ENCODE results near the gene RFPL1. TPM values are rescaled to one million over a fixed set of nuclear protein-coding genes. Genes with fewer than 3 reads are reported as not detected.

RFPL1 gene
- total RNA-seq, 4 donors from 2014 or later: not detected

DNA sequence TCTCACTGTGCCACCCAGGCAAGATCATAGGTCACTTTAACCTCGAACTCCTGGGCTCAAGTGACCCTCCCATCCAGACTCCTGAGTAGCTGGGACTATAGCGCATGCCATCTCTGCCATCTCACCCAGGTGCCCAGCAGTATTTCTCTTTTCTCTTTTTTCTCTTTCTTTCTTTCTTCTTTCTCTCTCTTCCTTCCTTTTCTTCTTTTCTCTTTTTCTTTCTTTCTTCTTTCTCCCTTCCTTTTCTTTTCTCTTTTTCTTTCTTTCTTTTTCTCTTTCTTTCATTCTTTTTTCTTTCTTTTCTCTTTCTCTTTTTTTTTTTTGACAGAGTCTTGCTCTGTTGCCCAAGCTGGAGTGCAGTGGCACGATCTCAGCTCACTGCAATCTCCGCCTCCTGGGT lies 13.5 kb downstream of the RFPL1 start:
- no peak for ATAC-seq
- WGBS, 2 donors (ENCODE audit: low coverage in 1 of 2): 70 to 80% methylated on average over 1 to 2 of the region's 4 CpGs
- no peak overlapping the region for H3K4me3 ChIP-seq
- no peaks in the 10 kb centered on the region for H3K9me3 ChIP-seq
- H3K36me3 ChIP-seq: no peaks in the 10 kb centered on the region
- H3K4me1 ChIP-seq: no peaks in the 10 kb centered on the region
- no peak overlapping the region for H3K27ac ChIP-seq
- TF ChIP-seq EP300 (IDR thresholded peaks at IDR 0.05): no peak
- TF ChIP-seq POLR2A (IDR thresholded peaks at IDR 0.05): no peak
- no peak for TF ChIP-seq POLR2AphosphoS5 (IDR thresholded peaks at IDR 0.05)
- TF ChIP-seq, protein P1, sequence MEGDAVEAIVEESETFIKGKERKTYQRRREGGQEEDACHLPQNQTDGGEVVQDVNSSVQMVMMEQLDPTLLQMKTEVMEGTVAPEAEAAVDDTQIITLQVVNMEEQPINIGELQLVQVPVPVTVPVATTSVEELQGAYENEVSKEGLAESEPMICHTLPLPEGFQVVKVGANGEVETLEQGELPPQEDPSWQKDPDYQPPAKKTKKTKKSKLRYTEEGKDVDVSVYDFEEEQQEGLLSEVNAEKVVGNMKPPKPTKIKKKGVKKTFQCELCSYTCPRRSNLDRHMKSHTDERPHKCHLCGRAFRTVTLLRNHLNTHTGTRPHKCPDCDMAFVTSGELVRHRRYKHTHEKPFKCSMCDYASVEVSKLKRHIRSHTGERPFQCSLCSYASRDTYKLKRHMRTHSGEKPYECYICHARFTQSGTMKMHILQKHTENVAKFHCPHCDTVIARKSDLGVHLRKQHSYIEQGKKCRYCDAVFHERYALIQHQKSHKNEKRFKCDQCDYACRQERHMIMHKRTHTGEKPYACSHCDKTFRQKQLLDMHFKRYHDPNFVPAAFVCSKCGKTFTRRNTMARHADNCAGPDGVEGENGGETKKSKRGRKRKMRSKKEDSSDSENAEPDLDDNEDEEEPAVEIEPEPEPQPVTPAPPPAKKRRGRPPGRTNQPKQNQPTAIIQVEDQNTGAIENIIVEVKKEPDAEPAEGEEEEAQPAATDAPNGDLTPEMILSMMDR (IDR thresholded peaks at IDR 0.05): no peak
- H3K27me3 ChIP-seq: peaks cover 2% of the 10 kb centered on the region

DNA sequence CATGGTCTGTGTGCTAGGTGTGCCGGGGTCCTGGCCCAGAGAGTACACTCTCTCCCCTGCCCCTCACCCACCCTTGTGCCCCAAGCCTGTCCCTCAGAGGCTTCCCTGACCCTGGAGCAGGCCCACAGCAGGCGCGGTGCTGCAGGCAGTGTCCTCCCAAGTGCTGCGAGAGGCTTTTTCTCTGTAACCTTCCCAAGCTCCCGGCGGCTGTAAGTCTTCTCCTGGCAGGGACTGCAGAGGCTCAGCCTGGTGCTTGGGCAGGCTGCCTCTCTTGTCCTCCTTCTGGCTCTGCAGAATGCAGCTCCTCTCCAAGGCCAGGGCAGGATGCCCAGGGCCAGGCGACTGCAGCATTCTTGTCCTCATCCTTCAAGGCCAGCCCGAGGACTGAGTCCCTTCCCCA lies 15.9 kb downstream of the RFPL1 start:
- Histone ChIP-seq H3K27ac (no peak overlapping the region), H3K9me3 (no peaks in the 10 kb centered on the region), H3K4me3 (no peak overlapping the region), H3K36me3 (no peaks in the 10 kb centered on the region), H3K4me1 (no peaks in the 10 kb centered on the region), H3K27me3 (no peaks in the 10 kb centered on the region)
- no peak for ATAC-seq
- WGBS, 2 donors (ENCODE audit: low coverage in 1 of 2): 29 to 67% methylated on average over 1 to 2 of the region's 8 CpGs
- TF ChIP-seq, protein P1 (IDR thresholded peaks at IDR 0.05): no peak
- TF ChIP-seq POLR2A (IDR thresholded peaks at IDR 0.05) (no peak), POLR2AphosphoS5 (IDR thresholded peaks at IDR 0.05) (no peak), EP300 (IDR thresholded peaks at IDR 0.05) (no peak)

DNA sequence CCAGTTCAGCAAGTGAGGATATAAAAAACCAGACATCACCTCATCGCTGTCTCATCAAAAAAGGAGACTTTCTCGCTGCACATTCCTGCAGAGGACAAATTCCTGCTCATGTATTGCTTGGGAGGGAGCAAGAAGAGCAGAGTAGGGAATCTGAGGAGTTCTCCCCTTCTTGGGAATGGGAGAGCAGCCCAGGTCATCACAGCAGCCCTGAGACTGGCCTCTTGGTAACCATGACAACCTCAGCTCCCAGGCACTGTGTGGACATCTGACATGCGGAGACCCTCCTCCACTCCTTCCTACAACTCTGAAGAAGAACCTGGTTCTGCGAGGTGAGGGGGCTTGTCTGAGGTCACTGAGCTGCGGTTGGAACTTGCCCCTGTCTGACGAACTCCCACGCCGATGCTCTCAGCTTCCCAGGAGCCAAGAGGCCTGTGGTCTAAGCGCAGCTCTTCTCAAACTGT lies 17.9 kb downstream of the RFPL1 start:
- H3K4me1 ChIP-seq: no peaks in the 10 kb centered on the region
- no peak overlapping the region for H3K27ac ChIP-seq
- no peak overlapping the region for H3K4me3 ChIP-seq
- H3K9me3 ChIP-seq: no peaks in the 10 kb centered on the region
- 40% methylated on average over 1 of the region's 9 CpGs; no CpG with 5 or more reads in 1 of the 2 donors for WGBS, 2 donors (ENCODE audit: low coverage in 1 of 2)
- no peaks in the 10 kb centered on the region for H3K36me3 ChIP-seq
- TF ChIP-seq, protein P1 (IDR thresholded peaks at IDR 0.05): no peak
- TF ChIP-seq EP300 (IDR thresholded peaks at IDR 0.05) (no peak), POLR2AphosphoS5 (IDR thresholded peaks at IDR 0.05) (no peak), POLR2A (IDR thresholded peaks at IDR 0.05) (no peak)
- ATAC-seq: no peak
- H3K27me3 ChIP-seq: peaks cover 9% of the 10 kb centered on the region

DNA sequence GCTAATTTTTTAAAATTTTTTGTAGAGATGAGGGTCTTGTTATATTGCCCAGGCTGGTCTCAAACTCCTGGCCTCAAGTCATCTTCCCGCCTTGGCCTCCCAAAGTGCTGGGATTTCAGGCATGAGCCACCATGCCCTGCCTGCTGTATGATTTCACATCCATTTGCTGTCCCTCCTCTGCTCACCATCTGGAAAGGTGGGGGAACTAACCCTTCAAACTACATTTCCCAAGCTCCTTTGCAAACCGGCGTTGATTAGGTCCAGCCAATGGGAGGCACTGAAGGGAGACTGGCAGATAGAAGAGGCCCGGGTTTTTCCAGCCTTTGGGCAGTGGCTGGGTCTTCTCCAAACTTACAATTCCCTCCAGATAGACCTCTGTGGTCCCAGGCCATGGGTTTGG lies 19.3 kb downstream of the RFPL1 start:
- H3K4me1 ChIP-seq: no peaks in the 10 kb centered on the region
- H3K9me3 ChIP-seq: no peaks in the 10 kb centered on the region
- TF ChIP-seq EP300 (IDR thresholded peaks at IDR 0.05): no peak
- TF ChIP-seq, protein P1 (IDR thresholded peaks at IDR 0.05): no peak
- no peak for TF ChIP-seq POLR2AphosphoS5 (IDR thresholded peaks at IDR 0.05)
- TF ChIP-seq POLR2A (IDR thresholded peaks at IDR 0.05): no peak
- H3K27ac ChIP-seq: no peak overlapping the region
- H3K36me3 ChIP-seq: no peaks in the 10 kb centered on the region
- H3K4me3 ChIP-seq: no peak overlapping the region
- ATAC-seq: no peak
- H3K27me3 ChIP-seq: peaks cover 12% of the 10 kb centered on the region
- 0 to 22% methylated on average over 1 to 4 of the region's 4 CpGs for WGBS, 2 donors (ENCODE audit: low coverage in 1 of 2)

DNA sequence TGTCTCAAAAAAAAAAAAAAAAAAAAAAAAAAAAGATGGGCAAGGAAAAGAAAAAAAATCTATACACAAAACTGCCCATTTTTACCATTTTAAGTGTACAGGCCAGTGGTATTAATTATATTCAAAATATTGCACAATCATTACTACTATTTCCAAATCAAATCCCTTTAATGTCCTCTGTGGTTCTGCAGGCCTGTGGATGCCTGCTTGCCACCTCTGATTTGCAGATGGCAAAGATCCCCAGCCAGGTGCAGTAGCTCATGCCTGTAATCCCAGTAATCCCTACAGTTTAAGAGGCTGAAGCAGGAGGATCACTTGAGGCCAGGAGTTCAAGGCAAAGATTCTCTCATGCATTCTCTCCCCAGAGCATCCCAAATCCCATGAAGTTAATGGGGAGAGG lies 20.2 kb downstream of the RFPL1 start:
- Histone ChIP-seq H3K9me3 (no peaks in the 10 kb centered on the region), H3K27ac (no peak overlapping the region), H3K4me3 (no peak overlapping the region), H3K27me3 (peaks cover 14% of the 10 kb centered on the region), H3K36me3 (no peaks in the 10 kb centered on the region), H3K4me1 (no peaks in the 10 kb centered on the region)
- no peak for ATAC-seq
- TF ChIP-seq POLR2A (IDR thresholded peaks at IDR 0.05) (no peak), POLR2AphosphoS5 (IDR thresholded peaks at IDR 0.05) (no peak), EP300 (IDR thresholded peaks at IDR 0.05) (no peak)
- TF ChIP-seq, protein P1 (IDR thresholded peaks at IDR 0.05): no peak

All from gastroesophageal sphincter (tissue), 4 donors.